GM06990 (cell line): Measurements from ENCODE around the gene PKIG.
A peak's percentile ranks its signal among the peaks of the same experiment; 100 is the strongest.

Experiments
- DNase-seq: peaks from one replicate; pipeline ENCODE4 v3.0.0-alpha.2; 2011; ENCODE audit not compliant: insufficient read length; ENCODE audit errors: extremely low read depth
- H3K27me3 ChIP-seq: replicated peaks from 2 replicates; pipeline ENCODE4 v1.6.0; 2011; ENCODE audit warnings: low read length; ENCODE audit not compliant: control insufficient read depth, insufficient read depth
- H3K36me3 ChIP-seq: 2 replicates; pipeline ENCODE4 v1.5.1; 2011; ENCODE audit warnings: low read length; ENCODE audit not compliant: control insufficient read depth, insufficient read depth
- H3K4me3 ChIP-seq: replicated peaks from 2 replicates; pipeline ENCODE4 v1.5.1; 2011; ENCODE audit warnings: low read depth, mild to moderate bottlenecking, control low read depth, low read length
- TF ChIP-seq, protein P1 (sequence below): IDR thresholded peaks from 2 replicates; pipeline ENCODE4 v1.5.1; 2011; ENCODE audit warnings: low read length, control low read depth, mild to moderate bottlenecking, inconsistent platforms; ENCODE audit not compliant: insufficient read depth, poor library complexity, severe bottlenecking

Gene PKIG

DNA sequence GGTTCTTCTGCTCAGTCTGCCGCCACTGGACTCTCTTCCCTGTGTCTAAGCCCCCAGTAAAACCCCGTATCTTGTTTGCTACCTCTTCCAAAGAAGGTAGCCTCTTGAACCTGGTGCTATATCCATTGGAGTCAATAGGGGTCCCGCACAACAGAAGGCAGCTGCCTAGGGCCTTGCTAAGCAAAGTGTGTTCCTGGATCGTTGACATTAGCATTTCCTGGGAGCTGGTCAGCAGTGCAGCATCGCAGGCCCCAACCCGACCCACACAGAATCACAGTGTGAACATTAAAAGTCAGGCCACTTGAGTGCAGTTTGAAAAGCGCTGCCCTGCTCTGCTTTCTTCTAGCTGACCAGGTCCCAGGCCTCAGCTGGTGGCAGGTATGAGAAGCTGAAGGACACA, 66.2 kb downstream of the PKIG start:
- peak overlapping the region; percentile 25; the same call in 1 of the 2 replicates for H3K4me3 ChIP-seq
- TF ChIP-seq, protein P1, sequence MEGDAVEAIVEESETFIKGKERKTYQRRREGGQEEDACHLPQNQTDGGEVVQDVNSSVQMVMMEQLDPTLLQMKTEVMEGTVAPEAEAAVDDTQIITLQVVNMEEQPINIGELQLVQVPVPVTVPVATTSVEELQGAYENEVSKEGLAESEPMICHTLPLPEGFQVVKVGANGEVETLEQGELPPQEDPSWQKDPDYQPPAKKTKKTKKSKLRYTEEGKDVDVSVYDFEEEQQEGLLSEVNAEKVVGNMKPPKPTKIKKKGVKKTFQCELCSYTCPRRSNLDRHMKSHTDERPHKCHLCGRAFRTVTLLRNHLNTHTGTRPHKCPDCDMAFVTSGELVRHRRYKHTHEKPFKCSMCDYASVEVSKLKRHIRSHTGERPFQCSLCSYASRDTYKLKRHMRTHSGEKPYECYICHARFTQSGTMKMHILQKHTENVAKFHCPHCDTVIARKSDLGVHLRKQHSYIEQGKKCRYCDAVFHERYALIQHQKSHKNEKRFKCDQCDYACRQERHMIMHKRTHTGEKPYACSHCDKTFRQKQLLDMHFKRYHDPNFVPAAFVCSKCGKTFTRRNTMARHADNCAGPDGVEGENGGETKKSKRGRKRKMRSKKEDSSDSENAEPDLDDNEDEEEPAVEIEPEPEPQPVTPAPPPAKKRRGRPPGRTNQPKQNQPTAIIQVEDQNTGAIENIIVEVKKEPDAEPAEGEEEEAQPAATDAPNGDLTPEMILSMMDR = no peak
- DNase-seq = no peak
- H3K27me3 ChIP-seq = no peaks in the 10 kb centered on the region
- H3K36me3 ChIP-seq = no peaks in the 10 kb centered on the region

DNA sequence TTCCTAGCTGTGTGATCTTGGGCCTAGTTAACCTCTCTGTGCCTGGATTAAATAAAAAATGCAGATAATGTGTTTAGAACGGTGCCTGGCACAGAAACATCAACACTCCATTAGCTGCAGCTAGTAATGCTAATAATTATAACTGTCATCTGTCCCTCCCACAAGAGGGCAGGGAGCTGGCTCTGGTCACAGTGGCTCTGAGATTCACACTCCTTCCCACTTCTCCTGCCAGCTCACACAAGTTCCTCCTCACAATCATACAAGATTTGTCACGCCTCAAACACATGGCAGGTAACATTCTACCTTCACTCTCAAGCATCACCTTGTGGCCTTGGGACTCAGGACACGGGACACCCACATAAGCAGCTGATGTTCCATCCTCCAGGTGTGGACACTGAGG, 66.7 kb downstream of the PKIG start:
- H3K4me3 ChIP-seq = peak overlapping the region; percentile 42
- no peaks in the 10 kb centered on the region for H3K36me3 ChIP-seq
- no peaks in the 10 kb centered on the region for H3K27me3 ChIP-seq
- TF ChIP-seq, protein P1 = no peak
- no peak for DNase-seq

DNA sequence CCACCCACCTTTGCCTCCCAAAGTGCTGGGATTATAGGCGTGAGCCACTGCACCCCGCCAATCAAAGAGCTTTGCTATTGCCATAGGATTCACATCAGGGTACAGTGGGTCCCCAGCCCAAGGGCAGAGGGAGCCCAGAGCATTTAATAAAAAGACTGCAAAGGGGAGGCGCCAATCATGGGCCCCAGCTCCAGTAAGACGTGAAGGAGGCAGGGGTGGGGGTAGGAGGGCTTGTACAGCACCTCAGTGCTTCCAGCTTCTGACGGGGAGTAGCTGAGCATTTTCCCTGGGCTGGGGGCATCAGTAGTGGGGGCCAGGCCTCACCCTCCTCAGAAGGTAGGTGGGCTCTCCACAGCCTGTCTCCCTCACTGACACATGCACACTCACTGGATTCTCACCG, 67.6 kb downstream of the PKIG start:
- no peaks in the 10 kb centered on the region for H3K27me3 ChIP-seq
- H3K4me3 ChIP-seq = peak overlapping the region; percentile 86
- TF ChIP-seq, protein P1 = no peak
- DNase-seq = no peak
- H3K36me3 ChIP-seq = no peaks in the 10 kb centered on the region

DNA sequence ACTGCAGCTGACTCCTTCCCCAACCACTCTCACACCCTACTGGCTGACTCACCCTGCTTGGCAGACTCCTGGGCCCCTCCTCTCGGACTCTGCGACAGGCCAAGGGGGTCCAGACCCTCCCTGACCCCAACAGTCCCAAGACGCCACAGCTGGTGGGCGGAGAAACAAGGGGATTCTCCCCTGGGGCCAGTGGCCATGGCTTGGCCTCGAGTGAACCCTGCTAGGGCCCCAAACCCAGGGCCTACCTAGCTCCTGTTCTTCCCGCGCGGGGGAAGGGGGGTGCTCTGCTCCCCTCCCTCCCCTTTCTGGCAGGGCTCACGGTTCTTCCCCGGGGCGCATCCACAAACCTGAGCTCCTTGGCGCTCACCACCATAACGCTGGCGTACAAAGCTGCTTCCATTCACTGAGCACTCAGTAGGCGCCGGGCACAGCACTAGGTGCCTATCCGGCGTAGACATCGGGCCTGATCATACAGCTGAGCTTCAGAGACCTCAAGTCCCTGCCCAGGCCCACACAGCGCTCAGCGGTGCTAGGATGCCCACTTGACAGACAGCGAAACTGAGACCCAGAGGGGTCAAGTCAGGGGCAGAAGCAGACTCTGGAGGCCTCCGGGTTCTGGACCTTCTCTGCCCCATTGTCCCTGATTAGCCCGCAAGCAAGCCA, 68.5 kb downstream of the PKIG start:
- DNase-seq = peak; percentile 56
- Histone ChIP-seq H3K27me3 (no peaks in the 10 kb centered on the region), H3K4me3 (peak overlapping the region; percentile 86), H3K36me3 (no peaks in the 10 kb centered on the region)
- TF ChIP-seq, protein P1 = no peak

DNA sequence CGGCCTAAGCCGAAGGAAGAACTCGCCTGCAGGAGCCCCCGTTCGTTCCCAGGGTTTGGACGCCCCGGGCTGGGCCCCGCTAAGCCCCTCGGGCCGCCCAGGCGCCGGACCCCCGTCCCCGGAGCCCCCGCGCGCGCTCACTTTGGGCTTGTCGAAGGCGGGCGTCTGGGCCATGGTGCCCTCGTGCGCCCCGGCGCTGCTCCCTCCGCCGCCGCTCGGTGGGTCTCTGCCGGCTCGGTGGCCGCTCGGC, 69.0 kb downstream of the PKIG start:
- TF ChIP-seq, protein P1 = no peak
- Histone ChIP-seq H3K36me3 (no peaks in the 10 kb centered on the region), H3K4me3 (peak overlapping the region; percentile 86), H3K27me3 (no peaks in the 10 kb centered on the region)
- no peak for DNase-seq
